Epithelial cell of esophagus (primary cell): ENCODE data around the gene ACTL7A.
"Not testable (repeated sequence)": the region's sequence is repeated elsewhere in the genome, so short reads cannot be mapped to it uniquely, and the experiment has no call there.

Source experiments
- DNase-seq: peaks from one replicate; pipeline ENCODE4 v3.0.0; 2010; ENCODE audit warnings: low read depth
- H3K4me3 ChIP-seq: 2 replicates; pipeline ENCODE4 v1.5.1; 2011; ENCODE audit warnings: mild to moderate bottlenecking, low read length, control low read depth
- TF ChIP-seq, protein P1 (sequence below): IDR thresholded peaks from 2 replicates; pipeline ENCODE4 v1.5.1; 2011; ENCODE audit warnings: low read depth, mild to moderate bottlenecking, low read length, control low read depth, inconsistent platforms; ENCODE audit not compliant: insufficient read depth; ENCODE audit errors: missing control alignments

ACTL7A gene

DNA sequence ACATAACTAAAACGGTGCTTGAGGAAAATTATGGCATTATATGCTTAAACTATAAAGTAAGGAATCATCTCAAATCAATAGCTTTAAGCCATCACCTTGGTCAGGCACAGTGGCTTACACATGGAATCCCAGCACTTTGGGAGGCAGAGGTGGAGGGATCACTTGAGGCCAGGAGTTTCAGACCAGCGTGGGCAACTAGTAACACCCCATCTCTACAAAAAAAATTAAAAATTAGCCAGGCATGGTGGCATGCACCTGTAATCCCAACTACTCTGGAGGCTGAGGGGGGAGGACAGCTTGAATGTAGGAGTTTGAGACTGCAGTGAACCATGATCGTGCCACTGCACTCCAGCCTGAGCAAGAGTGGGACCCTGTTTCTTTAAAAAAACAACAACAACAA is 22.6 kb downstream of the ACTL7A start:
- no peak for DNase-seq
- TF ChIP-seq, protein P1, sequence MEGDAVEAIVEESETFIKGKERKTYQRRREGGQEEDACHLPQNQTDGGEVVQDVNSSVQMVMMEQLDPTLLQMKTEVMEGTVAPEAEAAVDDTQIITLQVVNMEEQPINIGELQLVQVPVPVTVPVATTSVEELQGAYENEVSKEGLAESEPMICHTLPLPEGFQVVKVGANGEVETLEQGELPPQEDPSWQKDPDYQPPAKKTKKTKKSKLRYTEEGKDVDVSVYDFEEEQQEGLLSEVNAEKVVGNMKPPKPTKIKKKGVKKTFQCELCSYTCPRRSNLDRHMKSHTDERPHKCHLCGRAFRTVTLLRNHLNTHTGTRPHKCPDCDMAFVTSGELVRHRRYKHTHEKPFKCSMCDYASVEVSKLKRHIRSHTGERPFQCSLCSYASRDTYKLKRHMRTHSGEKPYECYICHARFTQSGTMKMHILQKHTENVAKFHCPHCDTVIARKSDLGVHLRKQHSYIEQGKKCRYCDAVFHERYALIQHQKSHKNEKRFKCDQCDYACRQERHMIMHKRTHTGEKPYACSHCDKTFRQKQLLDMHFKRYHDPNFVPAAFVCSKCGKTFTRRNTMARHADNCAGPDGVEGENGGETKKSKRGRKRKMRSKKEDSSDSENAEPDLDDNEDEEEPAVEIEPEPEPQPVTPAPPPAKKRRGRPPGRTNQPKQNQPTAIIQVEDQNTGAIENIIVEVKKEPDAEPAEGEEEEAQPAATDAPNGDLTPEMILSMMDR = no peak
- H3K4me3 ChIP-seq = no peak overlapping the region

DNA sequence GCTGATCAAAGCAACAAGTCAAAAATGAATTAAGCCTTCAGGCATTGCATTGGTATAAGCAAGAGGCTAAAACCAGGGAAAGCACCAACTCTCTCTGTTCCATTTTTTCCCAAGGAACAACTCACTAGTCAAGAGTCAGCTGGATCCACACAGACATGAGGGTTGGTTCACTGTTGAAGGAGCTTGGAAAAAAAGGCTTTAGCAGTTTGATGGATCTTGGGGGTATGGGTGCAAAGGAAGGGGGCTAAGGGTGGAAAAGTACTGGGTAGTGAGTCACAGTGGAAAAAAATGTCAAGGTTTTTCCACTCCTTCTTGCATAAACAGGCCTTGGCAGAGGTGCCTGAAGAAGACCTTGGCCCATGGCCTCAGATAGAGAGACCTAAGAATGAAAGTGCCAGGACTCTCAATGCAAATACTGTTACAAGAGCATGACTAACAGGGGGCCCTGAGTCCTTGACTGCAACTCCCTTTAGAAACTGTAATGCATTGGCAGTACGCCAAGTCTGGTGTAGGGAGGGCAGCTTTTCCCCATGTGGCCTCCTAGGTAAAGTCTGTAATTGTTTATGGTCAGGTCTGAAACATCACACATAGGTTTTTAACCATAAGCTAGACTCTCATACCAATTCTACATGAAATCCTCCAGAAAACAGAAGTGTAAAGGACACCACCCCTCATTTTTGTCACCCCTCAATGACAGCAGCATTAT is 23.7 kb downstream of the ACTL7A start:
- H3K4me3 ChIP-seq = no peak overlapping the region
- TF ChIP-seq, protein P1 = no peak
- DNase-seq = peak; percentile 91

DNA sequence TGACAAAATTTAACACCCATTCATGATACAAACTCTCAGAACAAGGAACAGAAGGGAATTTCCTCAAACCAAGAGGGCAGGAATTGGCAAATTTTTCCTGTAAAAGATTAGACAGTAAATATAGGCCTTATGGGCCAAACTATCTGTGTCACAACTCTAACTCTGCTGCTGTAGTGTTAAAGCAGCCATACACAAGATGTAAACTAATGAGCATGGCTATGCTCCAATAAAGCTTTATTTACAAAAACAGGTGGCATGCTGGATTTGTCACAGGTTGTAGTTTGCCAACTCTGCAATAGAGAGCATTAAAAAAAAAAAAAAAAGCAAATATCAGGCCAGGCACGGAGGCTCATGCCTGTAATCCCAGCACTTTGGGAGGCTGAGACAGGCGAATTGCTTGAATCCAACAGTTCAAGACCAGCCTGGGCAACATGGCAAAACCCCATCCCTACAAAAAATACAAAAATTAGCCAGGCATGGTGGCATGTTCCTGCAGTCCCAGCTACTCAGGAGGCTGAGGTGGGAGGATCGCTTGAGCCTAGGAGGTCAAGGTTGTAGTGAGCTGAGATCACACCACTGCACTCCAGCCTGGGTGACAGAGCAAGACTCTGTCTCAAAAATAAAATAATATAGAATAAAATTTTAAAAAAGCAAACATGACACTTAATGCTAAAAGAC is 24.7 kb downstream of the ACTL7A start:
- DNase-seq = peak; percentile 5

DNA sequence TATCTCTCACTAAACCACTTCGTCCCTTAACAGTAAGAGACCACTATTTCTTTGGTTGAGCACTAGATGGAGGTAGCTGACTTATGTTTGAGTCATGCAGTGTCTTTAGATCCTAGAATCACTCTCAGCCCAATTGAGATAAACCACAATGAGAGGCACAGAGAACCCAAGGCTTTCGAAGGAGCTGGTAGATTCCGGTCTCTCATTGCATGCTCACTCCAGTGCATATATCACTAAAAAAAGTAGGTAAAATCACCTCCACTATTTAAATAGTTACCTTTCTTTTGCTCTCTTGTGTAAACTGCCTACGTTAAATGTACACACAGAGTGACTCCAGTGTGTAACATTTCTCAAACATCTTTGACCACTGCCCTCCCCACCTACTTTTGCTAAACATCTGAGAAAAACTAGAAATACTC is 27.6 kb downstream of the ACTL7A start:
- H3K4me3 ChIP-seq = no peak overlapping the region
- no peak for DNase-seq
- TF ChIP-seq, protein P1 = no peak

More for the DNA sequence above, 24.7 kb downstream of the ACTL7A start:
- H3K4me3 ChIP-seq = not testable (repeated sequence)

DNA sequence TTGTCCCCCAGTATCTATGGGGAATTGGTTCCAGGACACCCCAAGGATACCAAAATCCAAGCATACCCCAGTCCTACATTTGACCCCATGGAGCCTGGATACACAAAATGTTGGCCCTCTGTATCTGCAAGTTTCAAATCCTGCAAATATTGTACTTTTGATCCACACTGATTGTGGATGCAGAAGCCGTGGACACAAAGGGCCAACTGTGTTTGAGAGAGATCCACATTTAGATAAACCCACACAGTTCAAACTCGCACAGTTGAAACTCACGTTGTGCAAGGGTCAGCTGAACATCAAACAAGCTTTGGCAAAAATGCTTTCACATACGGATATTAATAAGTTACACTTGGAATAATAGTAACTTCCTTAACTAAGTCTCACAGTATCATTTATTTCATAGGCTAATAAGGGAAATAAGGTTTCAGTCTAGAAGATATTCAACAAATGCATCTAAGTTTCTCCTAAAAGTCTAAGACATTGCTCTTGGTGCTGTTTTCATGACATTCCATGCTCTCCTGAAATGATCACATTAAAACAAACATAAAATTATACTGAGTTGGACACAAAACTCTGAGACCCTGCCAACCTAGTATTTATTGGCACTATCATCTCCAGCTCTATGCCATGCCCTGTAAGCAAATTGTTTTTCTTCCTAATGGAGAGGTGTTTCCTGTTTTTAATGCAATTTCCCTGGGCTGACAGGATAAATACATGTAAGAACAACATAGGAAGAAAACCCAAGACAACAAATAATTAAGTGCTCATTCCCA is 32.3 kb downstream of the ACTL7A start:
- no peak overlapping the region for H3K4me3 ChIP-seq
- TF ChIP-seq, protein P1 = no peak
- DNase-seq = no peak

DNA sequence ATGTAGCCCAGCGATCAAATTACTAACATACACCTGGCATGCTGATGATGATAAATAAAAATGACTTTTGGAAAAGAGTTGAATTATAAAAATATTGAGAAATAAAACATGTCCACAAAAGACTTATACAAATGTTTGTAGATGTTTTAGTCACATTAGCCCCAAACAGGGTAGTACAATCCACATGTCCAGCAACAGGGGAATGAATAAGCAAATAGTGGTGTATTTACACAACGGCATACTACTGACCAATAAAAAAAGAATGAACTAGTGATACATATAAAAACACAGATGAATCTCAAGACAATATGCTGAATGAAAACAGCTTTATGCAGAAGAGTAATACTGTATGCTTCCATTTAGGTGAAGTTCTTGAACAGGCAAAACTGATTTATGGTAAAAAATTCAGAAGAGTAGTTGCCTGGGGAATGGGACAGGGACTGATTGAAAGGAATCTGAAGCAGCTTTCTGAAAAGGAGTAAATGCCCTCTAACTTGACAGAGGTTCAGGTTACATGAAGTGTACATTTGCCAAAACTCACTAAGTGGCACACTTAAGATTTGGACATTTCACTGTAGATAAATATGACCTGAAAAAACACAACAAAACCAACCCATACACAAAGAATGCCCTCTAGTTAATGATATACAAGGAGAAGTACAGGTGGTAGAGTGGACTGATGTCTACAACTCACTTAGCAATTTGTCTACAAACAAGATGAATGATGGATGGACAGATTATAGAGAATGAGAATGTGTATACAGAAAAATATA is 35.4 kb downstream of the ACTL7A start:
- DNase-seq = no peak
- no peak overlapping the region for H3K4me3 ChIP-seq
- TF ChIP-seq, protein P1 = no peak

DNA sequence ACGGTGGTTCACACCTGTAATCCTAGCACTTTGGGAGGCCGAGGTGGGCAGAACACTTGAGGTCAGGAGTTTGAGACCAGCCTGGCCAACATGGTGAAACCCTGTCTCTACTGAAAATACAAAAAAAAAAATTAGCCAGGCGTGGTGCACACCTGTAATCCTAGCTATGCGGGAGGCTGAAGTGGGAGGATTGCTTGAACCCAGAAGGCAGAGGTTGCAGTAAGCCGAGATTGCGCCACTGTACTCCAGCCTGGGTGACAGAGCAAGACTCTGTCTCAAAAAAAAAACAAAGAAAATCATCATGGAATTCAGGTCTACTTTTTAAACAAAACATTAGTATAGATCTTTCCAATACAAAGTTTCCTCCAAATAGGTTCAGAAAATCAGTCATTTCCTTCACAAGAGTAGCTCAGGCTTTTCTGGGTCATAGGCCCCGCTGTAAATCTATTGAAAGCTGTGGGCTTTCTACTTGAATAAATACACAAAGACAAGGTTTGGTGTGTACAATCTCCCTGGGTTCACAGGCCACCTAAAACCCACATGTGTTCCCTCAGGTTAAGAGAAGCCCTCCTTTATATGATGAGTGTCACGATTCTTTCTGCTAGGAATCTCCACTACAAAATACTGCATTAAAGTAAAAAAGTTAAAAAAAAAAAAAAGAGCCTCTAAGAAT is 37.1 kb downstream of the ACTL7A start:
- H3K4me3 ChIP-seq, DNase-seq: not testable (repeated sequence)
